A549 (cell line): Measurements from ENCODE around the gene PPP1R12B.

ENCODE experiments used
- CTCF ChIP-seq: fragments of >200 bp; sonication (Bioruptor Twin); formaldehyde crosslinking; IDR thresholded peaks from 3 replicates; pipeline ENCODE4 v1.5.1; 2016
- MAFK ChIP-seq: fragments of 450-650 bp; IDR thresholded peaks from 2 replicates; pipeline ENCODE4 v1.6.1; 2014; ENCODE audit not compliant: partially characterized antibody
- RAD21 ChIP-seq, 2 experiments: fragments of >200 bp in 1 of 2; sonication (Bioruptor Twin) in 1 of 2; formaldehyde crosslinking in 1 of 2; IDR thresholded peaks in 1 of 2; conservative IDR thresholded peaks in 1 of 2; 2 replicates in 1 of 2; 3 replicates in 1 of 2; pipeline ENCODE4 v1.6.1; 2012 to 2018; ENCODE audit warnings: inconsistent platforms in 1 of 2
- ZNF302 ChIP-seq: fragments of 250-450 bp; sonication (Bioruptor Pico); IDR thresholded peaks from 2 replicates; pipeline ENCODE4 v1.9.0; 2021; ENCODE audit warnings: inconsistent platforms, mild to moderate bottlenecking, moderate library complexity

- TF ChIP-seq CTCF, result no peak
- TF ChIP-seq MAFK, result no peak
- TF ChIP-seq ZNF302 (CRISPR knock-in tag), result no peak
- TF ChIP-seq RAD21 (conservative IDR thresholded peaks at IDR 0.05 in 1 of 2, IDR thresholded peaks at IDR 0.05 in 1 of 2), result no peak
Observed at GRCh38 chr1:202317941-202318925, 30.3 kb upstream of the PPP1R12B start.
